Osteocyte (in vitro differentiated cells): ENCODE data around the gene PTPN14. TPM values are rescaled to one million over a fixed set of nuclear protein-coding genes. Genes with fewer than 3 reads are reported as not detected.
A peak's percentile ranks its signal among the peaks of the same experiment; 100 is the strongest.

Experiments
- DNase-seq: peaks from one replicate; pipeline ENCODE4 v3.0.0; 2021; ENCODE audit warnings: mixed read lengths; ENCODE audit not compliant: unreplicated experiment; ENCODE audit errors: extremely low spot score
- H3K27ac Mint-ChIP-seq: one replicate; pipeline ENCODE4 v1.8.0; 2021; ENCODE audit warnings: mild to moderate bottlenecking, mixed read lengths; ENCODE audit not compliant: unreplicated experiment
- H3K27me3 Mint-ChIP-seq: one replicate; pipeline ENCODE4 v1.8.0; 2021; ENCODE audit warnings: mixed read lengths; ENCODE audit not compliant: unreplicated experiment
- H3K36me3 Mint-ChIP-seq: one replicate; pipeline ENCODE4 v1.8.0; 2021; ENCODE audit warnings: mixed read lengths; ENCODE audit not compliant: unreplicated experiment
- H3K4me1 Mint-ChIP-seq: one replicate; pipeline ENCODE4 v1.8.0; 2021; ENCODE audit warnings: mixed read lengths; ENCODE audit not compliant: unreplicated experiment
- H3K4me3 Mint-ChIP-seq: one replicate; pipeline ENCODE4 v1.8.0; 2021; ENCODE audit warnings: mild to moderate bottlenecking, moderate library complexity, mixed read lengths; ENCODE audit not compliant: unreplicated experiment
- H3K9me3 Mint-ChIP-seq: one replicate; pipeline ENCODE4 v1.8.0; 2021; ENCODE audit warnings: mixed read lengths; ENCODE audit not compliant: unreplicated experiment
- total RNA-seq: library from RNA; stranded (reverse); gene quantifications from 2 replicates; pipeline ENCODE4 v1.2.1, GENCODE V29; 2021
- TF ChIP-seq, protein P1 (sequence below): fragments of 200-600 bp; sonication (generic); IDR thresholded peaks from 2 replicates; pipeline ENCODE4 v1.5.0; 2021; ENCODE audit warnings: antibody characterized with exemption, mild to moderate bottlenecking, moderate library complexity

PTPN14 gene
- total RNA-seq, 1 donor from 2014 or later = 140 TPM

DNA sequence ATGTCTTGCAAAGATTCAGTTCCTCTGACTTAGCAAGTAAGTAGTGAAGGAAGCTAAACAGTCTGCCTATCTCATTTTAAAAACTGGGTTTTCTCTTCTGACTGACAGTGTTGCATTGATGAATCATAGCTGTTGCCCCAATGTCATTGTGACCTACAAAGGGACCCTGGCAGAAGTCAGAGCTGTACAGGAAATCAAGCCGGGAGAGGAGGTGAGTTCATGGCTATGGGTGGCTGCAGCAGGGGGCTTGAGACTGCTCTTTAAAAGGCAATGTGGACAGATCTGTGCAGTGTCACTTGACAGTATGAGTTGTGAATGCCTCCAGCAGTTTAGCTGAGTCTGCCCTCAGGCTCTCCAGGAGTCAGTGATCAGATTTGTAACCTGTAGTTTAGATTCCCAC lies 223.9 kb downstream of the PTPN14 start:
- no peak overlapping the region for H3K4me3 Mint-ChIP-seq
- peaks cover 8% of the 10 kb centered on the region for H3K4me1 Mint-ChIP-seq
- no peaks in the 10 kb centered on the region for H3K9me3 Mint-ChIP-seq
- H3K27ac Mint-ChIP-seq = peak overlapping the region; percentile 9
- no peak for DNase-seq
- TF ChIP-seq, protein P1, sequence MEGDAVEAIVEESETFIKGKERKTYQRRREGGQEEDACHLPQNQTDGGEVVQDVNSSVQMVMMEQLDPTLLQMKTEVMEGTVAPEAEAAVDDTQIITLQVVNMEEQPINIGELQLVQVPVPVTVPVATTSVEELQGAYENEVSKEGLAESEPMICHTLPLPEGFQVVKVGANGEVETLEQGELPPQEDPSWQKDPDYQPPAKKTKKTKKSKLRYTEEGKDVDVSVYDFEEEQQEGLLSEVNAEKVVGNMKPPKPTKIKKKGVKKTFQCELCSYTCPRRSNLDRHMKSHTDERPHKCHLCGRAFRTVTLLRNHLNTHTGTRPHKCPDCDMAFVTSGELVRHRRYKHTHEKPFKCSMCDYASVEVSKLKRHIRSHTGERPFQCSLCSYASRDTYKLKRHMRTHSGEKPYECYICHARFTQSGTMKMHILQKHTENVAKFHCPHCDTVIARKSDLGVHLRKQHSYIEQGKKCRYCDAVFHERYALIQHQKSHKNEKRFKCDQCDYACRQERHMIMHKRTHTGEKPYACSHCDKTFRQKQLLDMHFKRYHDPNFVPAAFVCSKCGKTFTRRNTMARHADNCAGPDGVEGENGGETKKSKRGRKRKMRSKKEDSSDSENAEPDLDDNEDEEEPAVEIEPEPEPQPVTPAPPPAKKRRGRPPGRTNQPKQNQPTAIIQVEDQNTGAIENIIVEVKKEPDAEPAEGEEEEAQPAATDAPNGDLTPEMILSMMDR = no peak
- peaks cover 20% of the 10 kb centered on the region for H3K36me3 Mint-ChIP-seq
- H3K27me3 Mint-ChIP-seq = no peaks in the 10 kb centered on the region

DNA sequence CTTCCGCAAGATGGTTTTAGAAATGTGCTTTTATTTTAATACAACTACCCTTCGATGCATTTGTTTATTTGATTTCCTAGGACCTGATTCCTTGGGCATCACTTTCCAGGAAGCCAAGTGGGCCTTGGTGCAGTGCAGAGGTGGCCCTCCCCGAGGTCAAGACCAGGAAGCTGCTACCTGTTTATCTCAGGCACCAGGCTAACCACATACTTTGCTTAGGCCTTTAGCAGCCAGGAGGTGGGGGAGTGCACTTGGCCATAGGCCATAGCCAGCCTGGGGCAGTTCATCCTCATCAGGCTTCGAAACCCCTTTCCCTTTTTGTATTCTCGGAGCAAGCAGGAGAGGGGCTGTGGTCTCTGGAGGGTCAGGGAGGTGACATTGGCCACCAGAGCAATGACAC lies 225.0 kb downstream of the PTPN14 start:
- no peak overlapping the region for H3K4me3 Mint-ChIP-seq
- peaks cover 5% of the 10 kb centered on the region for H3K4me1 Mint-ChIP-seq
- H3K27me3 Mint-ChIP-seq = no peaks in the 10 kb centered on the region
- DNase-seq = no peak
- no peak overlapping the region for H3K27ac Mint-ChIP-seq
- TF ChIP-seq, protein P1 = no peak
- H3K36me3 Mint-ChIP-seq = peaks cover 20% of the 10 kb centered on the region
- H3K9me3 Mint-ChIP-seq = no peaks in the 10 kb centered on the region

GRCh38 chr1:214324896-214325800 lies 226.3 kb downstream of the PTPN14 start:
- TF ChIP-seq, protein P1 = no peak
- Mint-ChIP-seq H3K4me3 (no peak overlapping the region), H3K27ac (no peak overlapping the region), H3K36me3 (peaks cover 19% of the 10 kb centered on the region), H3K27me3 (no peaks in the 10 kb centered on the region), H3K4me1 (peaks cover 5% of the 10 kb centered on the region), H3K9me3 (no peaks in the 10 kb centered on the region)
- peak; percentile 32 for DNase-seq

DNA sequence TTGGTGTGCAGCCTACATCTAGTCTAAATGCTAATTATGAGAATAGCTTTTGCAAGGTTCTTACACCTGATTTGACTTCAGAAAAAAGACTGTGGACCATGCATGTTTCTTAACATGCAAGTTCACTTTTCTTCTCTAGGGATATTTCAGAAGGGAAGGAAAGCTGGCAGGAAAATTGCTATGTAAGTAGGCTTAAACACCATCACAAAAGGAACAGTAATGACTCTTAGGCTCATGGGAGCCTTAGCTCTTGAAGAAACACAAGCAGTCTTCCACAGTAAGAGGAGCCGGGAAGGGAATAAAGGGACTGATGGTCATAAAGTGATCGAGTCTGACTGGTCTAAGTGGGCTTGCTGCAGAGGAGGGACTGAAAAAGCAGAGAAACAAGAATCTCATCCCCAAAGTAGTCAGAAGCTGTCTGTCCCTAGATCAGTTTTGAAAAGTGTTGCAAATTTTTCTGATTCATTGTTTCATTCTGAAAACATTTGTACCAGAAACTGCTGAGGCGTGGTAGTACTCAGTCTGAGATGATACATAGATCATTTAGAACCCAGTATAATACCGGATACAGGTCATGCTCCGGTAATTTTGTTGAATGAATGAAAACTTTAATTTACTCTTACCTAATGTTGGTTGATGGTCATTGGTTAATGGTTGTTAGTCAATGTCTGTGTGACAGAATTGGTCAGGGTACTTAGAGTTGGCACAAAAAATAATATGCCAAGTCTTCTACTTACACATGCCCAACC lies 229.5 kb downstream of the PTPN14 start:
- no peak overlapping the region for H3K27ac Mint-ChIP-seq
- DNase-seq = no peak
- no peaks in the 10 kb centered on the region for H3K27me3 Mint-ChIP-seq
- TF ChIP-seq, protein P1 = no peak
- H3K36me3 Mint-ChIP-seq = peaks cover 24% of the 10 kb centered on the region
- no peak overlapping the region for H3K4me3 Mint-ChIP-seq
- H3K9me3 Mint-ChIP-seq = no peaks in the 10 kb centered on the region
- H3K4me1 Mint-ChIP-seq = peaks cover 22% of the 10 kb centered on the region

DNA sequence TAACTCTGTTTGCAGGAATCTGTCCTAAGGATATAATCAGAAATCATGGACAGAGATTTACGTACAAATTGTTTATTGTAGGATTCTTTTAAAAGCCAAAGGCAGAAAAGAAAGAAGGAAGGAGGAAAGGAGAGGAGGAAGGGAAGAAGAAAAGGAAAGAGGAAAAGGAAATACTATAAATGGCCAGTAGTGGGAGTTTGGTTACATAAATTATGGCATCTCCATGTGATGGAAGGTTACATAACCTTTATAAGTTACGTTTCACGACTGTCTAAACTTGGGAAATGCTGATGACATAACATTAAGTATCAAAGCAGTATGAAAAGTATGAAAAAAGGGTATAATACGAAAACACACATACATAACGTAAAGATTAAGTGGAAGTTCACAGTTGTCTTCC lies 231.5 kb downstream of the PTPN14 start:
- no peak overlapping the region for H3K27ac Mint-ChIP-seq
- TF ChIP-seq, protein P1 = peak; percentile 11
- H3K27me3 Mint-ChIP-seq = no peaks in the 10 kb centered on the region
- peaks cover 19% of the 10 kb centered on the region for H3K36me3 Mint-ChIP-seq
- DNase-seq = no peak
- no peak overlapping the region for H3K4me3 Mint-ChIP-seq
- H3K4me1 Mint-ChIP-seq = peaks cover 36% of the 10 kb centered on the region
- H3K9me3 Mint-ChIP-seq = no peaks in the 10 kb centered on the region
